Measurements from ENCODE around the gene LSAMP. TPM values are rescaled to one million over a fixed set of nuclear protein-coding genes. Genes with fewer than 3 reads are reported as not detected.
"Not testable (repeated sequence)": the region's sequence is repeated elsewhere in the genome, so short reads cannot be mapped to it uniquely, and the experiment has no call there.

The LSAMP gene
- total RNA-seq, 1 donor from 2014 or later: 10.2 TPM

GRCh38 chr3:115804200-115804599, 641.1 kb downstream of the LSAMP start:
- H3K36me3 ChIP-seq (ENCODE audit: control insufficient read depth, insufficient read depth, low read length): no peaks in the 10 kb centered on the region
- DNase-seq (ENCODE audit: low read depth): no peak
- no peak overlapping the region for H3K4me3 ChIP-seq (ENCODE audit: low read depth, low read length)
- no peaks in the 10 kb centered on the region for H3K27me3 ChIP-seq (ENCODE audit: control insufficient read depth, insufficient read depth, low read length)
- TF ChIP-seq CTCF (IDR thresholded peaks at IDR 0.05; ENCODE audit: insufficient read depth, low read length, poor library complexity, severe bottlenecking): no peak

DNA sequence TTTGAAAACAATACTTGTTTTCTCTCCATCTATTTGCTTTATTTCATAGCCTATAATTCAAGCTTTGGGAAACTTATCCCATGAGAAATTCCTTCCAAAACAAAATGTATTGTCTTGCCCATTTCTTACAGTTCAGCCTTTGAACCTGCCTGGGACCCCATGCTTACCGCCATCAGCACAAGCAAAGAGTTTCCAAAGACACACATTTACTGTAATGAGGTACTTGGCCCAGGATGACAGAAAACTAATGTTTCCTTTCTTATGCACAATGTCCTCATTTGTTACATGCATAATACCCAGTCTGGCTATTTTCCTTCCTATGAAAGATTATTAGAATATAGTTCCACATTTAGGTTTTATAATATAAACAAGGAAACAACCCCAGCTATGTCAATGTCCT, 641.6 kb downstream of the LSAMP start:
- H3K36me3 ChIP-seq (ENCODE audit: control insufficient read depth, insufficient read depth, low read length): no peaks in the 10 kb centered on the region
- DNase-seq (ENCODE audit: low read depth): no peak
- TF ChIP-seq CTCF (IDR thresholded peaks at IDR 0.05; ENCODE audit: insufficient read depth, low read length, poor library complexity, severe bottlenecking): no peak
- no peaks in the 10 kb centered on the region for H3K27me3 ChIP-seq (ENCODE audit: control insufficient read depth, insufficient read depth, low read length)
- no peak overlapping the region for H3K4me3 ChIP-seq (ENCODE audit: low read depth, low read length)

DNA sequence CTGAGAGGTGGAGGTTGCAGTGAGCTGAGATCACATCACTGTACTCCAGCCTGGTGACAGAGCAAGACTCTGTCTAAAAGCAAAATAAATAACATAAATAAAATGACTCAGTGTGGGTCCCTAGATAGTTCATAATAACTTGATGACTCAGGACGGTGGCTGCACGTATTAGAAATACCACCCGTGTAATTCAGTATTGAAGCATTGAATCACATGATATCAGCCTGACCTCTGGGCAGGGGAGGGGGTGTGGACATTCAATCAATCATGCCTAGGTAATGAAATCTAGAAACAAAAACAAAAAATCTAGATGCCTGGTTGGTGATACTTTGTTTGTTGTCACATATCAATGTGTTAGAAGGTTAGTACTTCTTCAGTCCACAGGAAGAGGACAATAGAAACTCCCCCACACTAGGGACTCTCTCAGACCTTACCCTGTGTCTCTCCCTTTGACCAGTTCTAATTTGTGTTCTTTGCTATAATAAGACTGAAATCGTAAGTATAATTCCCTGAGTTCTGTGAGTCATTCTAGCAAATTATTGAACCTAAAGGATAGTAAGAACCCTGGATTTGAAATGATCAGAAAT, 644.7 kb downstream of the LSAMP start:
- Histone ChIP-seq H3K27me3 (ENCODE audit: control insufficient read depth, insufficient read depth, low read length) (no peaks in the 10 kb centered on the region), H3K4me3 (ENCODE audit: low read depth, low read length) (no peak overlapping the region), H3K36me3 (ENCODE audit: control insufficient read depth, insufficient read depth, low read length) (no peaks in the 10 kb centered on the region)
- TF ChIP-seq CTCF (IDR thresholded peaks at IDR 0.05; ENCODE audit: insufficient read depth, low read length, poor library complexity, severe bottlenecking): no peak
- no peak for DNase-seq (ENCODE audit: low read depth)

- not testable (repeated sequence) for H3K4me3 ChIP-seq (ENCODE audit: low read depth, low read length); DNase-seq (ENCODE audit: low read depth); H3K36me3 ChIP-seq (ENCODE audit: control insufficient read depth, insufficient read depth, low read length); H3K27me3 ChIP-seq (ENCODE audit: control insufficient read depth, insufficient read depth, low read length)
Measured at GRCh38 chr3:115800065-115800464, 645.2 kb downstream of the LSAMP start.

DNA sequence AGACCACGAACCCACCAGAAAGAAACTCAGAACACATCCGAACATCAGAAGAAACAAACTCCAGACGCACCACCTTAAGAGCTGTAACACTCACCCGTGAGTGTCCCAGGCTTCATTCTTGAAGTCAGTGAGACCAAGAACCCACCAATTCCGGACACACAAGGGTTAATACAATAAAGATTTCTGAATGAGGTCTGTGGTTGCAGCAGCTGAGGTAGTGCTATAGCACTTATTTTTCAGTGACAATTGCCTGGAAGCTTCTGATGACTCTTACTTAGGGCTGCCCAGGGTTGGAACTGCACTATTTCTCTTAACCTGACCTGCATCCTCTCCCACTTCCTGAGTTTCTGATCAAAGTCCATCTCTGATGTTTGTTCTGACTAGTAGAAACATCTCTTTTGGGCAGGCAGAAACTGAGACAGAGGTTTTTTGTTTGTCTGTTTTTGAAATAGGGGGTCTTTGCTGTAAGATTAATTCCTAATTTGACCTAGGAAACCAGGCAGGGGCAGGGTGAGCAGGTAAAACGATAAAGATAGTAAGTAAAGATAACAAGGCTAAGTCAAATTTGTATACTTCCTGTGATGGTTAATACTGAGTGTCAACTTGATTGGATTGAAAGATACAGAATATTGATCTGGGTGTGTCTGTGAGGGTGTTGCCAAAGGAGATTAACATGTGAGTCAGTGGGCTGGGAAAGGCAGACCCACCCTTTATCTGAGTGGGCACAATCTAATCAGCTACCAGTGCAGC, 652.9 kb downstream of the LSAMP start:
- Histone ChIP-seq H3K27me3 (ENCODE audit: control insufficient read depth, insufficient read depth, low read length) (no peaks in the 10 kb centered on the region), H3K36me3 (ENCODE audit: control insufficient read depth, insufficient read depth, low read length) (no peaks in the 10 kb centered on the region), H3K4me3 (ENCODE audit: low read depth, low read length) (no peak overlapping the region)
- DNase-seq (ENCODE audit: low read depth): no peak
- no peak for TF ChIP-seq CTCF (IDR thresholded peaks at IDR 0.05; ENCODE audit: insufficient read depth, low read length, poor library complexity, severe bottlenecking)

GRCh38 chr3:115791271-115792153, 653.8 kb downstream of the LSAMP start:
- H3K4me3 ChIP-seq (ENCODE audit: low read depth, low read length); DNase-seq (ENCODE audit: low read depth); H3K27me3 ChIP-seq (ENCODE audit: control insufficient read depth, insufficient read depth, low read length); H3K36me3 ChIP-seq (ENCODE audit: control insufficient read depth, insufficient read depth, low read length): not testable (repeated sequence)

Measured in kidney epithelial cell (primary cell).